Common myeloid progenitor, CD34-positive (primary cell): Measurements from ENCODE around the gene SOX5.

Source experiments
- CTCF ChIA-PET: fragments of 350-600 bp; sonication (Branson Sonifier 250); formaldehyde crosslinking; loops from one replicate; lab custom pipeline; 2021; ENCODE audit warnings: antibody characterized with exemption; lab: Charles Lee
- POLR2A ChIA-PET: fragments of 350-600 bp; sonication (Branson Sonifier 250); formaldehyde crosslinking; loops from one replicate; lab custom pipeline; 2021; ENCODE audit warnings: antibody characterized with exemption; lab: Charles Lee
- DNase-seq, 3 donors: peaks; one replicate each; pipeline versions ENCODE4 v3.0.0 to v3.0.0-alpha.2; 2013
- H3K27ac ChIP-seq, 2 experiments: 1 replicate in 1 of 2; 2 replicates in 1 of 2; pipeline ENCODE4 v1.7.0; 2013; ENCODE audit warnings: inconsistent platforms in 2 of 2, low read length in 2 of 2, mild to moderate bottlenecking in 2 of 2, low read depth in 1 of 2, moderate library complexity in 1 of 2; ENCODE audit not compliant: severe bottlenecking in 2 of 2, insufficient read depth in 1 of 2, poor library complexity in 1 of 2
- H3K27me3 ChIP-seq, 5 experiments: replicated peaks in 2 of 5; 1 replicate in 3 of 5; 2 replicates in 2 of 5; pipeline versions ENCODE4 v1.6.1 to v1.7.0; 2013; ENCODE audit warnings: low read length in 4 of 5, mild to moderate bottlenecking in 2 of 5, moderate library complexity in 2 of 5, inconsistent platforms in 1 of 5; ENCODE audit not compliant: insufficient read depth in 5 of 5, control insufficient read depth in 4 of 5
- H3K36me3 ChIP-seq, 4 experiments: 1 replicate in 2 of 4; 2 replicates in 2 of 4; pipeline versions ENCODE4 v1.6.1 to v1.7.0; 2013; ENCODE audit warnings: low read length in 3 of 4, control low read depth in 1 of 4, mild to moderate bottlenecking in 1 of 4; ENCODE audit not compliant: control insufficient read depth in 4 of 4, insufficient read depth in 4 of 4
- H3K4me1 ChIP-seq, 4 experiments: 1 replicate in 3 of 4; 2 replicates in 1 of 4; pipeline versions ENCODE4 v1.6.1 to v1.7.1; 2013; ENCODE audit warnings: low read length in 3 of 4, mild to moderate bottlenecking in 3 of 4, control low read depth in 1 of 4, inconsistent platforms in 1 of 4, moderate library complexity in 1 of 4; ENCODE audit not compliant: control insufficient read depth in 4 of 4, insufficient read depth in 4 of 4; ENCODE audit errors: control extremely low read depth in 1 of 4
- H3K4me3 ChIP-seq, 7 experiments: 1 replicate in 4 of 7; 2 replicates in 3 of 7; pipeline versions ENCODE4 v1.5.1 to v1.7.0; 2013; ENCODE audit warnings: mild to moderate bottlenecking in 7 of 7, low read length in 6 of 7, moderate library complexity in 6 of 7, inconsistent platforms in 2 of 7, low read depth in 2 of 7, control low read depth in 1 of 7; ENCODE audit not compliant: insufficient read depth in 4 of 7, control insufficient read depth in 1 of 7; ENCODE audit errors: extremely low read depth in 1 of 7
- H3K9me3 ChIP-seq, 5 experiments: 1 replicate in 4 of 5; 2 replicates in 1 of 5; pipeline versions ENCODE4 v1.6.1 to v1.7.1; 2013; ENCODE audit warnings: low read length in 4 of 5, mild to moderate bottlenecking in 2 of 5, inconsistent platforms in 1 of 5, low read depth in 1 of 5, moderate library complexity in 1 of 5; ENCODE audit not compliant: control insufficient read depth in 4 of 5, insufficient read depth in 2 of 5; ENCODE audit errors: control extremely low read depth in 1 of 5
- WGBS: methylation state at CpG from one replicate; pipeline ENCODE4 v1.1.5; 2013; ENCODE audit not compliant: insufficient coverage; 5-methylcytosine and 5-hydroxymethylcytosine counted together

Gene SOX5

GRCh38 chr12:23708185-23708837 is 241.2 kb downstream of the SOX5 start:
- Histone ChIP-seq H3K4me1 (no peaks in the 10 kb centered on the region), H3K27ac (no peak overlapping the region), H3K4me3 (no peak overlapping the region), H3K27me3 (no peaks in the 10 kb centered on the region), H3K9me3 (no peaks in the 10 kb centered on the region), H3K36me3 (no peaks in the 10 kb centered on the region)
- POLR2A ChIA-PET, result no interaction called here
- no peak for DNase-seq
- CTCF ChIA-PET, result no interaction called here
- 100% methylated on average over 6 of the region's 6 CpGs for WGBS

GRCh38 chr12:23707270-23707669 is 242.2 kb downstream of the SOX5 start:
- no peak overlapping the region for H3K27ac ChIP-seq
- ChIA-PET POLR2A (no interaction called here), CTCF (no interaction called here)
- no peak overlapping the region for H3K4me3 ChIP-seq
- H3K36me3 ChIP-seq, result no peaks in the 10 kb centered on the region
- no peaks in the 10 kb centered on the region for H3K27me3 ChIP-seq
- WGBS, result no CpG with 5 or more reads among the region's 5 CpGs
- H3K9me3 ChIP-seq, result no peaks in the 10 kb centered on the region
- H3K4me1 ChIP-seq, result no peaks in the 10 kb centered on the region
- no peak for DNase-seq

- 86% methylated on average over 4 of the region's 6 CpGs for WGBS
- Histone ChIP-seq H3K9me3 (no peaks in the 10 kb centered on the region), H3K27ac (no peak overlapping the region), H3K4me1 (no peaks in the 10 kb centered on the region), H3K4me3 (no peak overlapping the region), H3K27me3 (no peaks in the 10 kb centered on the region), H3K36me3 (no peaks in the 10 kb centered on the region)
- CTCF ChIA-PET, result interaction anchor here (0.7 kb wide), 1 partner anchor 22 kb away, joined by 3 read pairs; no protein-coding TSS in a partner anchor
- no peak for DNase-seq
- POLR2A ChIA-PET, result no interaction called here
Observed at GRCh38 chr12:23704992-23705943, 244.2 kb downstream of the SOX5 start.

- Histone ChIP-seq H3K27me3 (no peaks in the 10 kb centered on the region), H3K4me1 (no peaks in the 10 kb centered on the region), H3K9me3 (no peaks in the 10 kb centered on the region), H3K27ac (no peak overlapping the region), H3K36me3 (no peaks in the 10 kb centered on the region), H3K4me3 (no peak overlapping the region)
- DNase-seq, result no peak
- whole genome bisulfite sequencing, result 100% methylated on average over 1 of the region's 1 CpG
- POLR2A ChIA-PET, result no interaction called here
- CTCF ChIA-PET, result no interaction called here
Observed at GRCh38 chr12:23703051-23703450, 246.4 kb downstream of the SOX5 start.

- H3K4me3 ChIP-seq, result no peak overlapping the region
Observed at GRCh38 chr12:23699031-23699430, 250.4 kb downstream of the SOX5 start.

GRCh38 chr12:23694920-23695319 is 254.6 kb downstream of the SOX5 start:
- no CpG with 5 or more reads among the region's 2 CpGs for WGBS
- H3K9me3 ChIP-seq, result no peaks in the 10 kb centered on the region
- no peak for DNase-seq
- H3K36me3 ChIP-seq, result no peaks in the 10 kb centered on the region
- H3K27me3 ChIP-seq, result no peaks in the 10 kb centered on the region
- ChIA-PET CTCF (no interaction called here), POLR2A (no interaction called here)
- H3K4me3 ChIP-seq, result no peak overlapping the region
- no peak overlapping the region for H3K27ac ChIP-seq
- H3K4me1 ChIP-seq, result no peaks in the 10 kb centered on the region

More at GRCh38 chr12:23699031-23699430, 250.4 kb downstream of the SOX5 start:
- Histone ChIP-seq H3K9me3 (no peaks in the 10 kb centered on the region), H3K4me1 (no peaks in the 10 kb centered on the region), H3K36me3 (no peaks in the 10 kb centered on the region), H3K27ac (no peak overlapping the region), H3K27me3 (no peaks in the 10 kb centered on the region)
- DNase-seq, result no peak
- POLR2A ChIA-PET, result no interaction called here
- CTCF ChIA-PET, result no interaction called here

- H3K4me3 ChIP-seq, result no peak overlapping the region
- POLR2A ChIA-PET, result no interaction called here
Observed at GRCh38 chr12:23694307-23694706, 255.2 kb downstream of the SOX5 start.

More at GRCh38 chr12:23694307-23694706, 255.2 kb downstream of the SOX5 start:
- CTCF ChIA-PET, result no interaction called here
- Histone ChIP-seq H3K36me3 (no peaks in the 10 kb centered on the region), H3K27me3 (no peaks in the 10 kb centered on the region), H3K27ac (no peak overlapping the region), H3K9me3 (no peaks in the 10 kb centered on the region), H3K4me1 (no peaks in the 10 kb centered on the region)
- no peak for DNase-seq
